DMS 273 (cell line): ENCODE measurements around the gene IMPACT.

Source experiments
- DNase-seq: peaks from one replicate; lab custom pipeline; 2025; ENCODE audit not compliant: unreplicated experiment; lab: John Stamatoyannopoulos, UW

IMPACT gene

DNA sequence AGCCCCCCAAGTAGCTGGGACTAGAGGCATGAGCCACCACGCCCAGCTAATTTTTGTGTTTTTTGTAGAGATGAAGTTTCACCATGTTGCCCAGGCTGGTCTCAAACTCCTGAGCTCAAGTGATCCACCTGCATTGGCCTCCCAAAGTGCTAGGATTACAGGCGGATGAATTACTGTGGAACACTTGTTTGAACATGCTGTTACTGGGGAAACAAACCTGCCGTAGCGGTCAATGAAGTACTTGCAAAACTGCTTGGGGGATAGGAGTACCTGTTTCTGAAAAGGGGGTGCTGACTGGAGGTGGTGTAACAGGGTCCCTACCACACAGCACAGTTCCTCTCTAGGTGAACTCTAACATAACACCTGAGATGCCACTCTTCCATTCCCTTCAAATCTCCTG, 5.9 kb upstream of the IMPACT start:
- no peak for DNase-seq

DNA sequence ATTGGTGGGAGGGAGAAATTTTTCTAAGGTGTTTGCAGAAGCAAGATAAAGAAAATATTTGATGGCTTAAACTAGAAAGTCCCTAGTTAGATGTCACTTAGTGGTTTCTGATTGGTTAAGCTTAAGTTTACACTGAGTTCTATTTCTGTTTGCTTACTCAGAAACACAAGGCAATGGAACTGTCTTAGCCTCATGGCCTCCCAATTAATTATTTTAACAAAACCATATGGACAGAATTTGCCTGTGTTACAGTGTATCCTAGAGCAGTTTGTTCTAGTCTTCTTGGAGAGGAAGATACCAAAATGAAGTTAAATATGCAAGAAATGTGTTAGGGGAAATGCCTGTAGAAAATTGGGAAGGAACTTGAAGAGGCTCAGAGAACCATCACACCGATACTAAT, 4.6 kb upstream of the IMPACT start:
- DNase-seq: no peak

DNA sequence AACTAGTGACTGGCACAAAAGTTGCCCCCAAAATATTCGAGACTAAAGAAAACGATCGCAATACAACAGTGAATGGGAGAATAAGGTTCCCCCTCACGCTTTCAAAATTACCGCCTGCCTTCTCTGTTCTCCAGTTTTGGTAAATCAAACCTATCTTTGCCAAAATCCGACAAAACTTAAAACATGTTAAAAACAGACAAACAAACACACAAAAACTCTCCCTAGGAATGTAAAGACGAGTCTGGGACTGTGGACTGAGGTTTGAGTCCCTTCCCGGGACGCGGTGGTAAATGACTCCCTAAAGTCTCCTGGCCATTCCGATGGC, 435 bp upstream of the IMPACT start:
- DNase-seq: no peak

DNA sequence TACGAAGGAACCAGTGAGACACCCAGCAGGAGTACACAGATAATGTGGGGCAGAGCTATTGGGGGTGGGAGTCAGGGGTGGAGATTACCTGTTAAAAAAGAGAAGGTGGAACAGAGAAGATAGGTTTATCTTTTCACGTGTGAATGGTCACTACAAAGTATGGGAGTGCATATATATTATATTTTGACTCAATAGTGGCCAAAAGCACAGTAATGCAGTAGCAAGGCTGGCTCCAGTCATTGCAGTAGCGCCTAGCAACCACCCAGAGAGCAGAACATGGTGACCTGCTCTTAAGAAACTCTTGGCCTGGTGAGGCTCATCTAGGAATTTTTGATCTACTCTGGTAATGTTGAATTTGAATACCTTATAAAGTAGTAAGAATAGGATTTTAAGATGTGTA, 1.0 kb downstream of the IMPACT start:
- peak; percentile 45 for DNase-seq

DNA sequence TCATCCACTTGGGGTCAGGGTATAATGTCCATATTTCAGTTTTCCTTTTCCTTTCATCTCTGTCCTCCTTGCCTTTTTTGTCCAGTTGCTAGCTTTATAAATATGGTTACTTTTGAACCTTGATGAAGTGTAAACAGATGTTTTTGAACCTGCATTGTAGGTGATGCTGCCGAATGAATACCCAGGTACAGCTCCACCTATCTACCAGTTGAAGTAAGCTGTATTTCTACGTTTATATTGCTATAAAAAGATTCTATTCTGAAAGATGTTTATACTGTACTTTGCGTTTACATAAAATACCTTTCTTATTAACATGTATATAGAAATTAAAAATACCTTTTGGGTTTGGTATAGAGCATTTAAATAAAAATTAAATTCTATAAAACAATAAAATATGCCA, 2.2 kb downstream of the IMPACT start:
- no peak for DNase-seq

DNA sequence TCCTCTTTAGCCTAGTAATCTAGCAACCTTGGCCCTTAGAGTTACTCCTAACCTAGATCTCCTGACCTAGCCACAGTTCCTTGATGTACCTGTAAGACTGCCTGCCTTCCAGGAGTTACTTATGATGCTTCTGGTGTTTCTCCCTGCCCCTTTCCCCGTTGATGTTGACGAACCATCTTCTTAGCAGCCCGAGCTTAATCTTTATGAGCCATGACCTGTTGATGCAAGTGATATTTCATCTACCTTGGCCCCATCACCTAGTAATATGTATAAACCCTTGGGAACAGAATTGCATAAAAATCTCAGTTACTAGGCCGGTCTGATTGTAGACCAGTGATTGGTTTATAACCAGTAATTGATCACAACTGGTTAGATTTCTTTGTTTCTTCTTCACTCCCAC, 2.7 kb downstream of the IMPACT start:
- DNase-seq: no peak

DNA sequence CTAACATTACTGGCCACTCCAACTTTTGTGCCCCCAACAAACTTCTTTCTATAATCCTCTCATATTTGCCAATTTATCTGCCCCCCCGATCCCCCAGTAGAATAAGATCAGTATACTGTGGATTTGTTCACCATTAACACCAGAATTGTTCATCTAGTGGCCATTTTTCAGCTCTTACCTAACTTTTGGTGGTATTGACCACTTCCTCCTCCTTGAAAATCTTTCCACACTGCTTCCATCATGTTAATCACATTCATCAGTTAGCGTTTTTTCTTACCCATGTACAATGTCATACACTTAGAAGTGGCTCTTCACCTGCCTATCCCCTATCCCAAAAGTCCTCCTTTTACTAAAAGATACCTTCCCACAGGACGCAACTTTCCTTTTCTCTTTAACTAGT, 6.1 kb downstream of the IMPACT start:
- DNase-seq: no peak

DNA sequence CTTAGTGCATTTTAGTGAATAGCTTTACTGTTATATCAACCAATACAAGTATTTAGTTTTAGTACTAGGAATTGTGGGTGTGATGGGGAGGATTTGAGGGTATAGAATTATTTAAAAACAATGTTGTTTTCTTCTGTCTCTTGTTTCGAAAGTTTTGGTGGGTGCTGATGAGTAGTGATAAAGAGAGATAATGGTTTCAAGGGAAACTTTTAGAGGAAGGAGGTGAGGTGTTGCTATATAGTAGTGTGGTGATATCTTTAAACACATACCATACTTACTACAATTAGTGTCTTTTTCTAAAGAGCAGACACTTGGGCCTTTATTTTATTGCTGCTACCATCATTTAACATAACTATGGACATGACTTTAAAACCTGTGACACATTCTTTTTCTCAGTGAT, 10.5 kb downstream of the IMPACT start:
- no peak for DNase-seq

DNA sequence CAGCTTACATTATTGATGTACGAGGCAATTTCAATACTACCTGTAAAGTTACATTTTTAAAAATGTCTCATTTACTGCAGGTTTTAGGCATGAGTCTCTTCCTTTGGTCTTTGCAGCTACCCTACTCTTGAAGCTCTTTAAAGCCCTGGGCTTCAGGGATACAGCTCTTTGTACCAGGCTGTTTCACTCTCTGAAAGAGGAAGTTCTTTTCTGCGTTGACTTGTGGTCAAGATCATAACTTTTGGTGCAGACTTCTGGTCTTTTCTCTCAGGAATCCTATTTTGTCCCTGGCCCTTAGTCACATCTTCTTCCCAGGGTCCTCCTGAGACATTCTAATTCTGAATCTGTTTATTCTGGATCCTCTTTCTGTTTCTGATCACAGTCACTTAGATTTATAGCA, 17.4 kb downstream of the IMPACT start:
- DNase-seq: no peak

DNA sequence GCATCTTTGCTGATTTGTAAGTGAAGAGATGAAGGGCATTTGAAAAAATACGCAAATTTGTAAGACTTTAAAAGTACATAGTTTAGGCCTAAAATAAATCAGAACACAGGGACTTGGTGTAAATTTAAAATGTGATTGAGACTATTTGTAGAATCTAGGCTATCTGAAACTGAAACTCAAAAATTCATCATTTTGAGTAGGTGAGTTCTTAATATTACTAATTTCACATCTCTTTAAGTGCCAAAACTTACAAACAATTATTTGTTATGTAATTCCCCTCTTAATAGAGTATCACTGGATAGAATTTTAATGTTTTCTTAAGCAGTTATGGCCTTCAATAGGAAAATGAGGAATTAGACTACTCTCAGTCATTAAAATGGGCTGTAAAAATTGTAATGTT, 20.0 kb downstream of the IMPACT start:
- no peak for DNase-seq

DNA sequence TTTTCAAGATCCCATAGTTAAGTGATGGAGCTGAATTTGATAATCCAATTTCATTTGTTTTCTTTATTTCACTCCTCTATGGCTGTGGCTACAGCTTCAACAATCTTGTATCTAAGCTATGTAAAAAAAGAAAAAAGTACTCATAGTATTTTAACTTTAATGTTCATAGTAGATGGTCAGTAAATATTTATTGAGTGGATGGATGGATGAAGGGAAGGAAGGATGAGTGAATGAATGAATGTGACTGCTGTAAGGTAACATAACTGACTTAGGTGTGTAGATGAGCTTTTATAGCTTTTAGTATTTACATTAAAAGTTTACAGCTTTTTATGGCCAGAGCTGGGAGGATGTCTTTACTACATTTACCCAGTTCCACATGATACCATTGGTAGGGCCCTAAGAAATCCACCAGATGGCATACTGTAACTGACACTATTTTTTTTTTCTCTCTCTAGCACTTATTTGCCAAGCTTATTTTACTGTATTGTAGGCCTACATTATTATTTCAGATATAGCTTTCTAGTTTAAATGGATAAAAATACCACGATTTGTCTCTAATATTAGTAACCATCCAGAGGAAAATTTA, 20.6 kb downstream of the IMPACT start:
- DNase-seq: peak; percentile 63

DNA sequence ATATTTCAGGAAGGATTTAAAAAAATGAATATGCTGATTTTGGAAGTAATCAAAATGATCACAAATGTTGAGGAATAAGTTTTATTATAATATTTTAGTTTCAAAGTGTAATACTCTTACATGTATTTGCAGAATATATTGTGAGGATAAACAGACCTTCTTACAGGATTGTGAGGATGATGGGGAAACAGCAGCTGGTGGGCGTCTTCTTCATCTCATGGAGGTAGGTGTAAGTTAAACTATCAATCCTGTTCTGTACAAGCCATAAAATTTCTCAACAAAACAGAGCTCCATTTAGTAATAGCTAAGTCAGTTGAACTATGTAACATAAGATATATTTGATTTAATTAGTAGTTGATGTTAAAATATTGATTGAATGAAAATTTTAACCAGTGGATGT, 21.5 kb downstream of the IMPACT start:
- DNase-seq: no peak

DNA sequence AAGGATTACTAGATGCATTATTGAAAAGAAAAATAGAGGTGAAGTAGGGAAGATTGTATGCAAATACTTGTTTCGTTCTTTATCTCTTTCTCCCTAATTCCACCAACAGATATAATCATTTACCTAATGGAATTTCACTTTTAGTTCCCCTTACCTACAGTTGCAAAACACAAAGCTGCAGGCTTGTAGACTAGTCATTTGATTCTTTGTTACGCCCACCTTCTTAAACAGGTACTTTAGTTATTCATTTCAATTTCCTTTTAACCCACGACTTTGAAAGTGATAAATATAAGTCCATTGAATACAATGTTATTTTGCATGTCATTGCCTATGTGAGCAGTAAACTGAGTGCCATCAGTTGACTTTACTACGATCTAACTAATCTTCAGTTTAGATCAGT, 30.1 kb downstream of the IMPACT start:
- DNase-seq: no peak

DNA sequence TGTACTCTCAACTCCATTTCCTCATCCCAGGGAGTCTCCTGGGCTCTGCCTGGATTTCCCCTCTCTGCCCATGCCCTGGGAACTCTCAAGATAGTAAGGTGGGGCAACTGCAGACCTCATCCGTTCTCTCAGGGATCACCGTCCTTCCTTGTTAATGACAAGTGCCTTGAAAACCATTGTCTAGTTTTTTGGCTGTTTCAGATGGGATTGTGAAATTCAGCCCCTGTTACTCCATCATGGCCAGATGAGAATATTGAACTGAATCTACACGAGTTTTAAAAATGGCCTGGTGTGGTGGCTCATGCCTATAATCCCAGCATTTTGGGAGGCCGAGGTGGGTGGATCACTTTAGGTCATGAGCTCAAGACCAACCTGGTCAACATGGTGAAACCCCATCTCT, 33.3 kb downstream of the IMPACT start:
- DNase-seq: no peak

DNA sequence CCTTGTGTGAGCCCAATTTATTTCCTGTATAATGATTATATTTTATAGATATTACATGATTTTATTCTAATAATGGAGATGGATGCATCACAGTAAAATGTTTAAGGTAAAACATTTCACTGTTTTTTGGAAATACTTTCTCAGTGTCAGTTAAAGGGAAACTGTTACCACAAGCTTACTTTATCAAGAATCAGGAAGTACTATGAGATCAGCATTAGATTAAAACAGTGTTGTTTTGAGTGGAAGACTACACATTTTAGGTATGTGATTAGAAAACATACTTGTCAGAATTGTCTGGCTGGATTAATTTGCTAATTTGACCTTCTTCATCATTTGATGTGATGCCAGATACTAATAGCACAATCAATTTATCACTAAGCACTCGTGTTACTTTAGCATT, 33.9 kb downstream of the IMPACT start, which contains the start of gene HRH4:
Gene HRH4, plus strand, starts transcription at position 250 of the 400 bp plus-strand sequence. Its CDS starts 92 bp downstream, at position 342.
- DNase-seq: no peak

DNA sequence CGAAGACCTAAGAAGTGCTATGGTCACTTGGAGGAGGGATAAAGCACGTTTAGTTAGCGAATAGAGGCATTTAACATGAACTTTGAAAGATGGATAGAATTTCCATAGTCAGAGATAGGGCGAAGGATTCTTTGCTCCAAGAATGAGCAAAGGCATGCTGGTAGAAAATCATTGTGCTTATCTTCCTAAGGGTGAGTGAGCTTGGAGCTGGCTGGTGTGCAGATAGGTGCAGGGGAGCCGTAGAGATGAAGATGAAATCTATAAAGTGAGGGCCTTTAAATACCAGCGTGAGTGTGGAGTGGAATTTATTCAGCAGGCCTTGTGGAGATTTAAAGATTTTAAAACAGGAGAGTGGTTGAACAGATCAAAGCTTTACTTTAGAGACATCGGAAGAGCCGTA, 35.5 kb downstream of the IMPACT start:
- DNase-seq: no peak

DNA sequence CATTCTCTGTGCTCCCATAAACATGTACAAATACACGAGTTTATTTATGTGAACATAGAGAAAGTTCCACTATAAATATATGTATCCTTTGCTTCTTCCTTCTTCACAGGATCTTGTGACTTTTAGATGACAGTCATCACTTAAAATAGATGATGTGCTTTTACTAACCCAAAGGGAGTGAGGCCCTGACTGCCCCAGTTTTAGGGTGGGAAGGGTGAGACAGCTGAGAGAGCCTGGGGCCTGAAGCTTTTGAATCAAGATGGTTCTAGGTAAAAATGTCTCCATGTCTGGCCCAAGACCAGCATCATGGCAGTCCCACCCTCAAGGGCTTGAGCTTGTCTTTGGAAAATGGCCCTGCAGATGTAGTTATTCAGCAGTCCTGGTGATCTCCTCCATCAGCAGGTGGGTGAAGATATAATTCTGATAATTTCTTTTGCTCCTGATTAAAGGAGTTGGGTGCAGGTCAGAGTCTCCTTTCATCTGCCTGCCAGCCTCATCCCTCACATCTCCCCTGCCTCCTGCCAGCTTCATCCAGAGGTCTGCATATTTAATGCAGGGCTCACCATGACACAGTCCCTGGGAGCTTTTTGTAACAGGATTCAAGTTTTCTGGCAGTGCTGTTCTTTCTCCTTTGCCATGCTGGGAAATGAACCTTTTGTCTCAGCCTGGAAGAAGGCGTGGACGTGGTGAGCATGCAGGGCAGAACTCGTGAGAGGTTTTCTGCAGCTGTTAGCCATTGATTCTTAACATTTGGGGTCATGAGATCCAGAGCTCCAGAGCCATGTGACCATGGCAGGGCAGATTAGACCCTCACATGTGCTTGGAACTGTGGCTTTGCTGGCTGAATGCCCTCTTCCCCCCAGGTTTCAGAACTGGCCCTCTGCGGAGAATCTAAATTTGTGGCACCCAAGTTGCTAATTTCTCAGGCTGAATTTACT, 36.6 kb downstream of the IMPACT start:
- no peak for DNase-seq

DNA sequence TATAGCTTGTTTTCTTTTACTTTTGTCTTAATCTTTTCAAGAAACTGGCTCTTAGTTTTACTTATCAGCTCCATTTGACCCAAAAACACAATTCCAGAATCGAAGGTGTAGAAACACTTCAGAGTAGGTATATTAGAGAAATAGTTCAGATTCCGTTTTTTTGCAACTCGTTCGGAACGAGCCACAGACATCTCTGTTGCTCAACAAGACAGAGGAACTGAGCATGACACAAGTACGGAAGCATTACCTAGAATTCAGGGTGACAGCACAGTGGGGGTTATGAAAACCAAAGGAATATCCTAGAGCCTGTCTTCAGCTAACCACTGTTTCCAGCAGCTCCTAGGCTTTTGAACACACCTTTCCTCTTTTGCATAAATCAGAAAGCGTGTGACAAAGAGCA, 39.0 kb downstream of the IMPACT start:
- DNase-seq: no peak

DNA sequence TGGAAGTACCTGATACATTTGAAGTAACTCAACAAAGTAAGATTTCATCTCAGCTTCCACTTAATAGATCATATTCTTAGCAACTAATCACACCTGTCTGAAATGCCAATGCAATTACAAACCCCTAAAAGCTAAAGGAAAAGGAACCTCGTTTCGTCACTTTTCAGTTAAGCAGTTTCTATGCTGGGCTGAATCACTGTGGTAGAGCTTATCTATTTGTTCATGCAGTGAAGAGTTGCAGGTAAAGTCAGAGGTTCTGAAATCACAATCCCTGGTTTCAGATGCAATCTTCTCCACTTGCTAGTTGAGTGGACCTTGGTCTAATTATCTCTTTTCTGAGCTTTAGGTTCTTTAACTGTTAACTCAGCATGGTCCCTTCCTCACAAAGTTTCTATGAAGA, 40.3 kb downstream of the IMPACT start:
- no peak for DNase-seq

DNA sequence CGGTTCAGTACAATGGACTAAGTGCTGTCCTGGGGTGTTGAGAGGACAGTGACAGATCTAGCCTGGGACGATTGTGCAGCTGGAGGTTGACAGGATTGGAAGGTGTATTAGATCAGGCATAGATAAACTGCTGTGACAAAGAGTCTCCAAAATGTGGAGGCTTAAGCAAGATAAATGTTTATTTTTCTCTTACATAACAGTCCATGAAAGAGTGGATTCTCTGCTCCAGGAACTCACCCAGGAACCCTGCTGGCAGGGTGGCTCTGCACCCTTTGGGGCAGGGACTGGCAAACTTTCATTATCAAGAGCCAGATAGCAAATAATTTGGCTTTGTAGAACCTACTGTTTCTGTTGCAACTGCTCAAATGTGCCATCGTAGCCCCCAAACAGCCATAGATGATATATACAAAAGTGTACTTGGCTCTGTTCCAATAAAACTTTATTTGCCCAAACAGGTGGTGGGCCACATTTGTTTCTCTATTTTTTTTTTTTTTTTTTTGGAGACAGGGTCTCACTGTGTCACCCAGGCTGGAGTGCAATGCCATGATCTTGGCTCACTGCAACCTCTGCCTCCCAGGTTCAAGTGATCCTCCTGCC, 43.6 kb downstream of the IMPACT start:
- DNase-seq: no peak

DNA sequence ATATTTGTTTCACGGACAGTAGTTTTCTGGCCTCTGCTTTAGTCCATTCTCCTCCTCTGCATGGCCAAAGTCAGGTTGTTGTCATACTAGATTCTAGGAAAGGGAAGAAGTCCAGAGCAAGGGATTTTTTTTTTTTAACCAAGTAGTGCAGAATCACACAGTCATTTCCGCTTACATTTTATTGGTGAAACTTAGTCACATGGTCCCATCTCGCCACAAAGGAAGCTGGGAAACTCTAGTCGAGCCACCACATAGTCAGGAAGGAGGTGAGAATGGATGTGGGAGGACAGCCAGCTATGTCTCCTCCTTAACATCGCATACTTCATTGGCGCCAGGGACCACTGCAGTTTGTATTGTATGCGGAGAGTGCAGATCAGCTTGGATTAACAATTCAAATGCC, 44.3 kb downstream of the IMPACT start:
- no peak for DNase-seq

DNA sequence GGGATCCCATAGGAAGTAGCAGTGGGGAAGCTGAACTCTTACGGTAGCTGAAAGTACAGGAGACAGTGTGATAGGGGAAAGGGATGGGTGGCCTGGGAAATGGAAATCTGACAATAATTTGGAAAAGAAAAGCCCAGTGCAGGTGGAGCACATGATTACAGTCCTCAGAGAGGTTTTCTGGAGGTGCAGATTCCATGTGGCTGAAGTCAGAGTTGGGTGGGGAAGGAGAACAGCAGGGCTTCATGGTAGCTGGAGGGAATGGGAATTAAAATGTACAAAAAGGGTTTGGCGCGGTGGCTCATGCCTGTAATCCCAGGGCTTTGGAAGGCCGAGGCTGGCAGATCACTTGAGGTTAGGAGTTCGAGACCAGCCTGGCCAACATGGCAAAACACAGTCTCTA, 46.1 kb downstream of the IMPACT start:
- no peak for DNase-seq
